ENCODE measurements around the gene ALOX15B.

Gene ALOX15B

GRCh38 chr17:8032442-8032841, 6.4 kb upstream of the ALOX15B start:
- DNase-seq (ENCODE audit: low read depth, low spot score): no peak

DNA sequence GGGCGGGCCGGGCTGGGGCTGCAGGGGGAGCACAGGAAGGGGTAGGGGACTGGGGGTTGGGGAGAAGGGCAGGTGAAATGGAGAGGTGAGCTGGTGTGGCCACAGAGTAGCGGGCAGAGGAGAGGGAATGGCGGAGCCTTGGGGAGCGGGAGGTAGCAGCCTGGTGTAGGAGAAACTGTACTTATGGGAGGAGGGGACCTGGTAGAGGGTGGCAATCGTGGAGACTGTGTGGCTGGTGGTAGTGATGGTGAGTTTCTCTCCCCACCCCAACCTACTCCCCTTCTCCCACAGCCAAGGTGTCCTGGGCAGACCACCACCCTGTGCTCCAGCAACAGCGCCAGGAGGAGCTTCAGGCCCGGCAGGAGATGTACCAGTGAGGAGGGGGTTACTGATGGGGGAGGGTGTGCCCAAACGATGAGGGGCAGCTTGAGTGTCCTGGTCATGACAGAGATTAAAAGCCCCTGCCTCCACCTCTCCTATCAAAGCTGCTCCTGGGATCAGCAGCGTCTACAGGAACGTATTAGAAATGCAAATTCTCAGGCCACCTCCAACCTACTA, 831 bp downstream of the ALOX15B start:
- no peak for DNase-seq (ENCODE audit: low read depth, low spot score)

DNA sequence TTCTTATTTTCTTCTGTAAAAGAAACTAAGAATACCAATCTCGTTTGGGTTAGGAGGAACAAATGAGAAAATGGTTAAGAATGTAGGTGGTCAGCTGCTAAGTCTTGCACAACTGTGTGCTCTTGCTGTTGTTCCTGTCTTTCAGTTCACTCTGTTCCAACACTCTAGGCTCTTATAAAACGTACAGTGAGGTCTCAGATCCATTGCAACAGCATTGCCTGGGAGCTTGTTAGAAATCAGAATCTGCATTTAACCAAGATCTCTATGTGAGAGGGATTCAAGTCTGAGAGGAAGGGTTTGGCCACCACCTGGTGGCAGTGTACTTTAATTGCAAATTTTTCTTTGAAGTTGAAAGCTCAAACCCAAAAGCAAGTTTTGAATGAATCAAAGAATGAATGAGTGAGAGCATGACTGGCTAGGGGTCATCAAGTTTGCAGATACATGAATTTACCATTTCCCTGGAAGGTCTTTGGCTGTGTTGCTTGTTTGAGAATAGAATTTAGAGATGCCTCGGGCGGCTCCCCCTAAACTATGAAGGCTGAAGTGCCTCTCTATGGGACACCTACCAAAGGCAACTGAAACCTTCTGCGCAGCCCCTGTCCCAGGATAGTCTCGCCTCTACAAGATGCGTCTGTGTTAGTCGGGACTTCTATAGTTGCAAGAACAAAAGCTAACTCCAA, 2.5 kb downstream of the ALOX15B start:
- peak; percentile 72 for DNase-seq (ENCODE audit: low read depth, low spot score)

DNA sequence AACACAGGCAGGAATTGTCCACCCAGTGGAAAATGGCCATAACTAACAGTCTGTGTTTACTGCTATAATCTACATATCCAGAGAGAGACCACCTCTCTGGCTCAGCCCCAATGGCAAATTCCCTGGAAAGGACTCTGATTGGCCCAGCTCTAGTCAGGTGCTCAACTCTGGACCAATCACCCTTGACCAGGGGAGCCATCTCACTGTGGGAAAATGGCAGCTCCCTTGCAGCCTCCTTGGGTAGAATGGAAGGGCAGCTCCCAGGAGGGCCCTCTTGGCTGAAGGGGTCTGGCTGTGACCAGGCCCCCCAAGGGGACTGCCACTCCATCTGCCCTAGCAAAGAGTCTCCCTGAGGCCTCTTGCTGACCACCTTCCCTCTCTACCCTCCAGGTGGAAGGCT, 3.1 kb downstream of the ALOX15B start:
- DNase-seq (ENCODE audit: low read depth, low spot score): no peak

DNA sequence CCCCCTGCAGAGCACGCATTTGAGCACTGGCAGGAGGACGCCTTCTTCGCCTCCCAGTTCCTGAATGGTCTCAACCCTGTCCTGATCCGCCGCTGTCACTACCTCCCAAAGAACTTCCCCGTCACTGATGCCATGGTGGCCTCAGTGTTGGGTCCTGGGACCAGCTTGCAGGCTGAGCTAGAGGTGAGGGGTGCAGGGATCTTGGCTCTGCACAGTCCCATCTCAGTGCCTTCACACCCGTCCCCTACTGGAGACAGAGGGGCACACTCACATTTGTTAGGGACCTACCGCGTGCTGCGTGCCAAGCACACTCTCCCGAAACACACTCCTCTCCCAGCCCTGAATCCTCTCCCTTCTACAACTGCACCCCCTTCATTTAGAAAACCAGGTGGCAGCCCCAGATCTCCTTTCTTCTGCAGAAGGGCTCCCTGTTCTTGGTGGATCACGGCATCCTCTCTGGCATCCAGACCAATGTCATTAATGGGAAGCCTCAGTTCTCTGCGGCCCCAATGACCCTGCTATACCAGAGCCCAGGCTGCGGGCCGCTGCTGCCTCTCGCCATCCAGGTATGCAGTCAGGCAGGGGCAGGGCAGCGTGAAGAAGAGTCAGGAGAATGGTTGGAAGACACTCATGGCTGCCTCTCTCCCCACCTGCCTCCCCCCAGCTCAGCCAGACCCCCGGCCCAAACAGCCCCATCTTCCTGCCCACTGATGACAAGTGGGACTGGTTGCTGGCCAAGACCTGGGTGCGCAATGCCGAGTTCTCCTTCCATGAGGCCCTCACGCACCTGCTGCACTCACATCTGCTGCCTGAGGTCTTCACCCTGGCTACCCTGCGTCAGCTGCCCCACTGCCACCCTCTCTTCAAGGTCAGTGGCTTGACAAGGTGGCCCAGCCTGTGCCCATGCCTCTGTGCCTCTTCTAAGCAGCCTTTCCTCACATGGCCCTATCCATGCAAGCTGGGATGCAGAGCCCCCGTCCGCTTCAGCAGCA, 6.3 kb downstream of the ALOX15B start:
- DNase-seq (ENCODE audit: low read depth, low spot score): no peak

GRCh38 chr17:8046306-8046928, 7.6 kb downstream of the ALOX15B start:
- DNase-seq (ENCODE audit: low read depth, low spot score): no peak

DNA sequence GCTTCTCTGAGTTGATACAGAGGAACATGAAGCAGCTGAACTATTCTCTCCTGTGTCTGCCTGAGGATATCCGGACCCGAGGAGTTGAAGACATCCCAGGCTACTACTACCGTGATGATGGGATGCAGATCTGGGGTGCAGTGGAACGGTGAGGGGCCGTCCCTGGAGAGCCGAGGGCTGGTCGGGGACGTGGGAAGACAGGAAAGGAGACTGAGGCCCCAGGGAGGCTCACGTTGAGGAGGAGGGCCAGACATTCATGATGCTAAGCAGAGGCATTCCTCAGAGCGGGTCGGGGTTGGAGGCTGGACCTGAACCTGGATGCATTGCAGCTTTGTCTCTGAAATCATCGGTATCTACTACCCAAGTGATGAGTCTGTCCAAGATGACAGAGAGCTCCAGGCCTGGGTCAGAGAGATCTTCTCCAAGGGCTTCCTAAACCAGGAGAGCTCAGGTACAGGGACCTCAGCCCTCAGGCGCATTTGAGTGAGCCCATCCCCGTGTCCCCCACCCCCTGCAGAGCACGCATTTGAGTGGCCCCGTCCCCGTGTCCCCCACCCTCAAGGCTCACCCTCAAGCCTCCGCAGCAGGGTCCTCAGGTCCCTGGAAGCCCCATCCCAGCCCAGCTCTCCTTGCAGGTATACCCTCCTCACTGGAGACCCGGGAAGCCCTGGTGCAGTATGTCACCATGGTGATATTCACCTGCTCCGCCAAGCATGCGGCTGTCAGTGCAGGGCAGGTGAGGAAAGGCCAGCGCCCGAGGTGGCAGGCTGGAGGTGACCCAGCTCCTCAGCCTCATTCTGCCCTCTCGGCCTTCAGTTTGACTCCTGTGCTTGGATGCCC, 8.3 kb downstream of the ALOX15B start:
- DNase-seq (ENCODE audit: low read depth, low spot score): no peak

GRCh38 chr17:8047769-8048110, 8.9 kb downstream of the ALOX15B start:
- DNase-seq (ENCODE audit: low read depth, low spot score): no peak

DNA sequence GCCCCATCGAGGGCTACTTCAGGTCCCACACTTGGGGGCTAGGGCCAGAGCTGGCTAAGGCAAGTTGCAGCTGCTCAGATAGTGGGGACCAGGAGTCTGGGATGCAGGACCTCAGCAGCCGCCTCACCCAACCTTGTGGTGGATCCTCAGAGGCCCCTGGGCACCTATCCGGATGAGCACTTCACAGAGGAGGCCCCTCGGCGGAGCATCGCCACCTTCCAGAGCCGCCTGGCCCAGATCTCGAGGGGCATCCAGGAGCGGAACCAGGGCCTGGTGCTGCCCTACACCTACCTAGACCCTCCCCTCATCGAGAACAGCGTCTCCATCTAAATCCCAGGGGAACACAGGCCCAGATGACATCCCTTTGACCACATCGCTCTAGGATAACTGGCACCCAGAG, 9.4 kb downstream of the ALOX15B start:
- DNase-seq (ENCODE audit: low read depth, low spot score): no peak

DNA sequence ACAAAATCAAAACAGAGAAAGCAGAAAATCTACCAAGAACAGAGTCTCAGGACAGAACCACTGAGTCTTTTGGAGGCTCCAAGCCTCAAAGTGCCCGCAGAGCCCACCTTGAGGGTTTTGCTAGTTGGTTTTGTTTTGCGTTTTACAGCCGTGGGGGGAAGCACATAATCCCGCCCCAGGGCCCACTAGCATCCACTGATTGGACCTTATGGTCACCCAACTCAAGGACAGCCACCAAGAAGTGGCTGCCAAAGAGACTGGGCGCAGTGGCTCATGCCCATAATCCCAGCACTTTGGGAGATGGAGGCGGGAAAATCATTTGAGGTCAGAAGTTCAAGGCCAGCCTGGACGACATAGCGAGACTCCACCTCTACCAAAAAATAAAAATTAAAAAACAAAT, 9.9 kb downstream of the ALOX15B start:
- DNase-seq (ENCODE audit: low read depth, low spot score): no peak

- no peak for DNase-seq (ENCODE audit: low read depth, low spot score)
These were observed 13.0 kb downstream of the ALOX15B start for GRCh38 chr17:8051831-8052230.

DNA sequence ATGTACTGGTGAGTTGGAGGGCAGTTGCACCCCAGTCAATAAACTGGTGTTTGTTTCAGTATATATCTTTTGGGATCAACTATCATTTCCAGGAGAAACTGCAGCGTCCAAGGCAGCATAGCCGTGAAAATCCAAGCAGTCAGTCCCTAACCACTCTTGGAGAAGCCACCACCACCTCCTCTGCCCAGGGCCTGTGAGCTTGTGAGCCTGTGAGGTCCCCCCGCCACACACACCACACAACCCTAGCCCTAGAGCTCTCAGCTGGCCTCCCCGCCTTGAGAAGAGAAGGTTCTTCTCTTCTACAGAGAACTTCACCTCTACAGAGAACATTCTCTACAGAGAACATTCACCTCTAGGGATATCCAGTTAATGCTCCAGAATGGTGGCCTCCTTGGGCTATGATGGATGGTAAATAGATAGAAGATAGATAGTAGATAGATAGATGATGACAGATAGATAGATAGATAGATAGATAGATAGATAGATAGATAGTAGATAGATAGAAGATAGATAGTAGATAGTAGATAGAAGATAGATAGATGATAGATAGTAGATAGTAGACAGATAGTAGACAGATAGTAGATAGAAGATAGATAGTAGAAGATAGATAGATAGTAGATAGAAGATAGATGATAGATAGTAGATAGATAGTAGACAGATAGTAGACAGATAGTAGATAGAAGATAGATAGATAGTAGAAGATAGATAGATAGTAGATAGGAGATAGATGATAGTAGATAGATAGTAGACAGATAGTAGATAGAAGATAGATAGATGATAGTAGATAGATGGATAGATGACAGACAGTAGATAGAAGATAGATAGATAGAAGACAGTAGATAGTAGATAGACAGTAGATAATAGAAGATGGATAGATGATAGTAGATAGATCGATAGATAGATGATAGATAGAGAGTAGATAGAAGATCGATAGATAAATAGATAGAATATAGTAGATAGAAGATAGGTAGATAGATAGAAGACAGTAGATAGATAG, 13.7 kb downstream of the ALOX15B start:
- DNase-seq (ENCODE audit: low read depth, low spot score): no peak

- no peak for DNase-seq (ENCODE audit: low read depth, low spot score)
These were observed 14.7 kb downstream of the ALOX15B start for GRCh38 chr17:8053600-8053999.

GRCh38 chr17:8055851-8056231, 17.0 kb downstream of the ALOX15B start:
- DNase-seq (ENCODE audit: low read depth, low spot score): no peak

DNA sequence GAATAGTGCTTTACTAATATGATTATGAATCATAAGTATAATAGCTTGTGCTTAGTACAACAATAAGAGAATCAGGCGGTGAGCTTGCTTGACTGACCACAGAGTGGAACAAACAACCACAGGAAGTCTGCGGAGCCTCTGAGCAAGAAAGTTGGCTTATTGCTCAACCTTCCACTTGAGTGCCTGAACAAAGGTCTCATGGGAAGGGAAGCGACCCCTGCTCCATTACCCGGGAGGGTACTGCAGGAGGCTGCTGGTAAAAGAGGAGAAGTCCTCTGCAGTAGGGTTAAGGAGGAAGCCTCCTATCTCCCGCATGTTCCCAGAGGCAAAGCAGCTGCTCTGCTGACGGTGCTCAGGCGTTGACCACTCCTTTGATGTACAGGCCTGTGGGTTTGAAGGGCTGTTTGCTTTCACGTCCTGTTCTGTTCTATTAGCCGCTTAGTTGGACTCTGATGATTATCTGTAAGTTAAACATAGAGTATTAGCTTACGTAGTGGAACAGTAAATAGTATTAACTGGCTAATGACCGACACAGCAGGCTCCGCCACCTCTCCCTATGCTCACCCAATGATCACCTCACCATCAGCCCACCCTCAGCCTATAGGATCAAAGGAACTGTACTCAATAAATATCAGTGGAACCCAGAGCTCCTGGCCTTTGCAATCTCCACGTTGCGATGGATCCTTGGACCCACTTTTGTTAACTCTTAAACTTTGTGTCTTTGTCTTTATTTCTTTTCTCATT, 17.5 kb downstream of the ALOX15B start:
- peak; percentile 70 for DNase-seq (ENCODE audit: low read depth, low spot score)

GRCh38 chr17:8056976-8057625, 18.2 kb downstream of the ALOX15B start:
- no peak for DNase-seq (ENCODE audit: low read depth, low spot score)

DNA sequence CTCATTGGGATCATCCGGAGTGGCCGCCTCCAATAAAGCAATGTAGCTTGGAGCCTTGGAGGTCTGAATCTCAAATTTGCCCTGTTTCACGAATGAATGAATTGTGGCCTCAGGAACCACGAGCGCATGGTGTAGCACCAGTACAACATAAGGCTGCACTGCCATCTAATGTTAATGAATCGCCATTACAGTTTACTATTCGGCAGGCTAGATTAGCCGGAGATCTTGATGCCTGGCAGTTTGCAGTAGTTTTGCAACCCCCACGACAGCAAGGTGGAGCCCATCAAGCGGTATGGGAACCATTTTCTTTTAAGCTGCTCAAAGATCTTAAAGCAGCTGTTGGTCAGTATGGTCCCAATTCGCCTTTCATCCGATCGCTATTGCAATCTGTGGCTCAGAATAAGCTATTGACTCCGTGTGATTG, 18.8 kb downstream of the ALOX15B start:
- DNase-seq (ENCODE audit: low read depth, low spot score): peak; percentile 87

DNA sequence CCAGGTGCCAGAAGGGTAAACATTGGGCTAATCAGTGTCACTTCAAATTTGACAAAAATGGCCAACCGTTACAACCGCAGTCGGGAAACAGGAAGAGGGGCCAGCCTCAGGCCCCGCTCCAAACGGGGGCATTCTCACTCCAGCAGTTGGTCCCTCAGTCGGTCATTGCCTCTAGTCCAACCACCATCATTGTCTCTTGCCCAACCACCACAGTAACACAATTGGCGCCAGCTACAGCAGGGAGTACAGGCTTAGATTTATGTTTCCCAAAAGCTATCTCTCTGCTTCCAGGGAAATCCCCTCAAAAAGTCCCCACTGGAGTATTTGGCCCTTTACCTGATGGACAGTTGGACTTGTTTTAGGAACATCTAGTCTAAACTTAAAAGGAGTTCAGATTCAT, 20.3 kb downstream of the ALOX15B start:
- DNase-seq (ENCODE audit: low read depth, low spot score): no peak

DNA sequence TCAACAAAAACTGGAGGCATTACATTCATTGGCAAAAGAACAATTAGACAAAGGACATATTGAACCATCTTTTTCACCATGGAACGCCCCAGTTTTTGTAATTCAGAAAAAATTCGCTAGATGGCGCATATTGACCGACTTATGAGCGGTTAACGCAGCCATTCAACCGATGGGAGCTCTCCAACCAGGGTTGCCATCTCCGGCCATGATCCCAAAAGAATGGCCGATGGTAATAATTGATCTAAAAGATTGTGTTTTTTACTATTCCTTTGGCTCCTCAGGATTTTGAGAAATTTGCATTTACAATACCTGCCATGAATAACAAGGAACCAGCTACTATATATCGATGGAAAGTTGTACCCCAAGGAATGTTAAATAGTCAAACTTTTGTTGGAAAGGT, 21.4 kb downstream of the ALOX15B start:
- DNase-seq (ENCODE audit: low read depth, low spot score): peak; percentile 85
